Urinary bladder (tissue), 4 donors: ENCODE data around the gene XPNPEP2. TPM values are rescaled to one million over a fixed set of nuclear protein-coding genes. Genes with fewer than 3 reads are reported as not detected.

Experiments used
- DNase-seq: peaks from one replicate; pipeline ENCODE4 v3.0.0-alpha.2; 2015; ENCODE audit errors: extremely low spot score
- H3K27ac ChIP-seq: one replicate; pipeline ENCODE4 v1.5.1; 2013; ENCODE audit warnings: low read depth, mild to moderate bottlenecking, moderate library complexity
- H3K36me3 ChIP-seq: one replicate; pipeline ENCODE4 v1.6.1; 2013; ENCODE audit warnings: mild to moderate bottlenecking, moderate library complexity; ENCODE audit not compliant: insufficient read depth
- H3K4me1 ChIP-seq: one replicate; pipeline ENCODE4 v1.6.1; 2013; ENCODE audit warnings: mild to moderate bottlenecking, moderate library complexity; ENCODE audit not compliant: insufficient read depth
- H3K4me3 ChIP-seq: one replicate; pipeline ENCODE4 v1.5.1; 2013; ENCODE audit warnings: low read depth, low read length
- WGBS: extraction: QIAGEN DNeasy Blood & Tissue Kit; methylation state at CpG from one replicate; pipeline ENCODE4 v1.1.7; 2013; 5-methylcytosine and 5-hydroxymethylcytosine counted together
- polyA plus RNA-seq: library from polyadenylated mRNA; stranded (reverse); fragments of 200-250 nt; gene quantifications from one replicate; pipeline ENCODE4 v1.2.3, GENCODE V29; 2013
- total RNA-seq: library from RNA; depleted of rRNA; stranded (reverse); fragments of >200 nt; gene quantifications from one replicate; pipeline ENCODE4 v1.2.3, GENCODE V29; 2014
- donor health status: healthy with polysubstance abuse.
- donor health status: healthy.

Gene XPNPEP2
- total and polyA plus RNA-seq, 2 donors = 4.7 to 9.9 TPM

- H3K27ac ChIP-seq = no peak overlapping the region
- H3K4me1 ChIP-seq = no peaks in the 10 kb centered on the region
- WGBS = 78% methylated on average over 8 of the region's 8 CpGs
- H3K4me3 ChIP-seq = no peak overlapping the region
- H3K36me3 ChIP-seq = no peaks in the 10 kb centered on the region
- DNase-seq = no peak
Observed at GRCh38 chrX:129768586-129769466, 30.0 kb downstream of the XPNPEP2 start.

GRCh38 chrX:129769467-129770154 is 30.8 kb downstream of the XPNPEP2 start:
- no peak overlapping the region for H3K27ac ChIP-seq
- WGBS = 69% methylated on average over 9 of the region's 9 CpGs
- H3K36me3 ChIP-seq = no peaks in the 10 kb centered on the region
- no peak for DNase-seq
- H3K4me1 ChIP-seq = no peaks in the 10 kb centered on the region
- H3K4me3 ChIP-seq = no peak overlapping the region

DNA sequence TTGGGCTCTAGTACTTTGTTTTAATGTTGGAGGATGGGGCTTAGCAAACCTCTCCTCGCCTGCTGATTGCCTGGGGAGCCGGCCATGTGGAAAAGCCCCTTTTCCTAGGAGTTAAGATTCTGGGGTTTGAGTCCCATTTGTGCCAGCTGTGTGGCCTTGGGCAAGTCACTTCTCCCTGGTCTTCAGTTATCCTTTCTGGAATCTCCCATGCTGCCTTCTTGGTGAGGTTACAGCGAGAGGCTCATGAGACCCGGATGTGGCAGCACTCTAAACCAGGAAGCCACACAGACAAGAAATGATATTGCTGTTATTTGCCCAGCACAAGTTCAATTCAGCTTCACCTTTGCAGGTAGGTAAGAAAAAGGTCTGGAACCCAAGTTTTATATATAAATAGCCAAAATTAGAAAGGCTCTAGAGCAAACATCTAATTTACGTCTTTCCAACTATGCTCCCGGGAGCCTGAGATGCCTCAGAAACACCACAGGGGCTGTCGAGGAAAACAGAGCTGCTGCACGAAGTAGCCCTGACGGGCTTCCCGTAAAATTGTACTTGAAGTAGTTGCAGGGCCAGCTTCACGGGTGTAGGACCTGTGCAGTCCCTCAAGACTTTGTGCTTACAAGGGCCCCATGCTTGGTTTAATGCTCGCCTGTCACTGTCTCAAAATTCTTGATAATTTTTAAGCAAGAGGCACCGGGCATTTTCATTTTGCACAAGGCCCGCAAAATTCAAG is 32.7 kb downstream of the XPNPEP2 start:
- Histone ChIP-seq H3K4me1 (no peaks in the 10 kb centered on the region), H3K27ac (no peak overlapping the region), H3K36me3 (no peaks in the 10 kb centered on the region), H3K4me3 (no peak overlapping the region)
- no peak for DNase-seq
- WGBS = 68% methylated on average over 14 of the region's 14 CpGs

- Histone ChIP-seq H3K4me1 (no peaks in the 10 kb centered on the region), H3K36me3 (no peaks in the 10 kb centered on the region), H3K4me3 (no peak overlapping the region), H3K27ac (no peak overlapping the region)
- 75% methylated on average over 14 of the region's 14 CpGs for WGBS
- DNase-seq = no peak
Observed at GRCh38 chrX:129772796-129773431, 34.1 kb downstream of the XPNPEP2 start.

DNA sequence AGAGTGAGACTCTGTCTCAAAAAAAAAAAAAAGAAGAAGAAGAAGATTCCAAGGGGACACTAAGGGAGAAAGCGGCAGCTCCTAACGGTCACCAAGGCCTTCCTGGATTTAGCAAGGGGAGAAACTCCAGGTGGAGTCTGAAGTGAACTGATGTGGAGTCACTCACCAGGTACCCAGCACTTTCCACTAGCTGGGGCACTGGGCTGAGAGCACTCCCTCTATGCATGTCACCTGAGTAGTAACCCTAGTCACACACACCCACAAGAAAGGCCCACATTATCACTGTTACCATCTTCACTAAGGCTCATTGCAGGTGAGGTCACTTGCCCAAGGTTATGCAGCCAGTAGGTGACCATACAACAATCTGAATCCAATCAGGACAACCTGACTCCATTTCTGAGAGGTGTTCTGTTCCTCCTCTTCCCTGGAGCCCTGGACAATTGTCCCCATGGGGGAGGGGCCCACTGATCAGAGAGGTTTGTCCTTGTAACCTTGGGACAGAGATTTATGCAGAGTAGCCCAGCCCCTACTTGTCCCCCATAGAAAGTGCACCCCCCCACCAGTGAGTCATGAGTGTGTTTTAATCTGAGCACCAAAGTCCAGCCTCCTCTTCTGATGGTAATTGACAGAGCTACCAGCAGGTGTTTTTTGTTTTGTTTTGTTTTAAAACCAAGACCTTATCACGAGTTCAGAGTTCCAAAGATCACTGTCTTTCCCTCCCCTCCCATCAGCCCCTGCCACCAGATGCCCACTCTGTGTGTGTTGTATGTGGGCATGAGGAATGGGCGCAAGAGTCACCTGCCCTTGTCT is 35.1 kb downstream of the XPNPEP2 start:
- no peaks in the 10 kb centered on the region for H3K4me1 ChIP-seq
- H3K4me3 ChIP-seq = no peak overlapping the region
- DNase-seq = no peak
- 84% methylated on average over 4 of the region's 4 CpGs for WGBS
- H3K27ac ChIP-seq = no peak overlapping the region
- H3K36me3 ChIP-seq = no peaks in the 10 kb centered on the region

- Histone ChIP-seq H3K4me1 (no peaks in the 10 kb centered on the region), H3K27ac (peak overlapping the region; percentile 14), H3K36me3 (no peaks in the 10 kb centered on the region), H3K4me3 (no peak overlapping the region)
- WGBS = 57% methylated on average over 30 of the region's 30 CpGs
- no peak for DNase-seq
Observed at GRCh38 chrX:129777218-129778030, 38.6 kb downstream of the XPNPEP2 start.

- 91% methylated on average over 7 of the region's 7 CpGs for WGBS
- H3K27ac ChIP-seq = no peak overlapping the region
- H3K4me3 ChIP-seq = no peak overlapping the region
Observed at GRCh38 chrX:129779086-129779672, 40.4 kb downstream of the XPNPEP2 start.

GRCh38 chrX:129779747-129780146 is 41.0 kb downstream of the XPNPEP2 start, which contains the start of gene SASH3:
SASH3 (plus strand) TSS chrX:129779949; CDS start chrX:129780098, 149 bp downstream.
- Histone ChIP-seq H3K36me3 (no peaks in the 10 kb centered on the region), H3K4me1 (no peaks in the 10 kb centered on the region), H3K4me3 (peak within 1 kb of the TSS; percentile 16), H3K27ac (no peak within 1 kb of the TSS)
- no peak for DNase-seq
- WGBS = 82% methylated on average over 13 of the region's 13 CpGs

More at GRCh38 chrX:129779086-129779672, 40.4 kb downstream of the XPNPEP2 start:
- Histone ChIP-seq H3K4me1 (no peaks in the 10 kb centered on the region), H3K36me3 (no peaks in the 10 kb centered on the region)
- DNase-seq = no peak

- Histone ChIP-seq H3K27ac (no peak overlapping the region), H3K4me3 (peak overlapping the region; percentile 16), H3K36me3 (no peaks in the 10 kb centered on the region), H3K4me1 (no peaks in the 10 kb centered on the region)
- no peak for DNase-seq
- 74% methylated on average over 6 of the region's 6 CpGs for WGBS
Observed at GRCh38 chrX:129780441-129781105, 41.8 kb downstream of the XPNPEP2 start.

DNA sequence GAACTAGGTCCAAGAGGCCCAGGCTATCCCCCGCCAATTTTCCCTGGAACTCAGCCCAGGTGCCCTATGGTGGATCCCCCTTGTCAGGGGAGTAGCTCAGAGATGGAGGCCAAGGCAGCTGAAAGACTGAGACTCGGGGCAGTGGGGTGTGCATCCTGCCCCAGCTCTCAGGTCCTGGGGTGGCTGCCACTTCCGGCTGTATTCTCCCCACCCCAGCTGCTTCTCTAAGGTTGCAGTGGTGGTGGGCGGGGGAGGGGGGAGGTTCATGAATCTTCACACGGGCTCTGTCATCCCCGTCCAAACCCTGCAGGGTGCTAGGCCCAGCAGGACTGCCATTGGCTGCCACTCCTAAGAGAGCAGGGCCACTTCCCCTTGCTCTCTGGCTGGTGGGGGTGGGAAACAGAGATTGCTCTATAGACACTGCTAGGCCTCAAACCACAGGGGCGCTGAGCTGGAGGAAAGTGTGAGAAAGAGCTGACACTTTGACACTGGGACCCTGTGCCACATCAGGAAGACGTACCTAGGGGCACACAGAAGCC is 42.4 kb downstream of the XPNPEP2 start:
- no peaks in the 10 kb centered on the region for H3K4me1 ChIP-seq
- WGBS = 64% methylated on average over 8 of the region's 8 CpGs
- H3K27ac ChIP-seq = no peak overlapping the region
- peak overlapping the region; percentile 16 for H3K4me3 ChIP-seq
- no peak for DNase-seq
- H3K36me3 ChIP-seq = no peaks in the 10 kb centered on the region
